ENCODE measurements around the gene ST8SIA6.

The ST8SIA6 gene

GRCh38 chr10:17418249-17418648, 36.1 kb downstream of the ST8SIA6 start:
- no peak overlapping the region for H3K9ac ChIP-seq (ENCODE audit: low read depth, low read length)
- no peaks in the 10 kb centered on the region; the same call in 1 of the 2 replicates for H3K9me3 ChIP-seq (ENCODE audit: insufficient read depth, low read depth, low read length)
- no peak overlapping the region for H3K4me3 ChIP-seq (ENCODE audit: low read length)
- H3K27me3 ChIP-seq (ENCODE audit: insufficient read depth, low read length), result no peaks in the 10 kb centered on the region
- H3K36me3 ChIP-seq (ENCODE audit: insufficient read depth, low read depth, low read length), result no peaks in the 10 kb centered on the region
- H3K4me1 ChIP-seq (ENCODE audit: insufficient read depth, low read length), result no peaks in the 10 kb centered on the region
- H3K27ac ChIP-seq (ENCODE audit: low read length), result no peak overlapping the region

- Histone ChIP-seq H3K9me3 (ENCODE audit: insufficient read depth, low read depth, low read length) (no peaks in the 10 kb centered on the region; the same call in 1 of the 2 replicates), H3K9ac (ENCODE audit: low read depth, low read length) (no peak overlapping the region), H3K4me1 (ENCODE audit: insufficient read depth, low read length) (no peaks in the 10 kb centered on the region), H3K4me3 (ENCODE audit: low read length) (no peak overlapping the region), H3K36me3 (ENCODE audit: insufficient read depth, low read depth, low read length) (no peaks in the 10 kb centered on the region), H3K27ac (ENCODE audit: low read length) (no peak overlapping the region), H3K27me3 (ENCODE audit: insufficient read depth, low read length) (no peaks in the 10 kb centered on the region)
Observed at GRCh38 chr10:17416442-17417211, 37.8 kb downstream of the ST8SIA6 start.

GRCh38 chr10:17415046-17415658, 39.2 kb downstream of the ST8SIA6 start:
- H3K27me3 ChIP-seq (ENCODE audit: insufficient read depth, low read length), result no peaks in the 10 kb centered on the region
- H3K36me3 ChIP-seq (ENCODE audit: insufficient read depth, low read depth, low read length), result no peaks in the 10 kb centered on the region

GRCh38 chr10:17414484-17414883, 39.9 kb downstream of the ST8SIA6 start:
- Histone ChIP-seq H3K9ac (ENCODE audit: low read depth, low read length) (no peak overlapping the region), H3K36me3 (ENCODE audit: insufficient read depth, low read depth, low read length) (no peaks in the 10 kb centered on the region), H3K9me3 (ENCODE audit: insufficient read depth, low read depth, low read length) (no peaks in the 10 kb centered on the region; the same call in 1 of the 2 replicates), H3K27ac (ENCODE audit: low read length) (no peak overlapping the region), H3K27me3 (ENCODE audit: insufficient read depth, low read length) (no peaks in the 10 kb centered on the region), H3K4me3 (ENCODE audit: low read length) (no peak overlapping the region), H3K4me1 (ENCODE audit: insufficient read depth, low read length) (no peaks in the 10 kb centered on the region)

More at GRCh38 chr10:17415046-17415658, 39.2 kb downstream of the ST8SIA6 start:
- no peaks in the 10 kb centered on the region; the same call in 1 of the 2 replicates for H3K9me3 ChIP-seq (ENCODE audit: insufficient read depth, low read depth, low read length)
- no peak overlapping the region for H3K4me3 ChIP-seq (ENCODE audit: low read length)
- H3K4me1 ChIP-seq (ENCODE audit: insufficient read depth, low read length), result no peaks in the 10 kb centered on the region
- no peak overlapping the region for H3K9ac ChIP-seq (ENCODE audit: low read depth, low read length)
- H3K27ac ChIP-seq (ENCODE audit: low read length), result no peak overlapping the region

GRCh38 chr10:17413876-17414275, 40.5 kb downstream of the ST8SIA6 start:
- no peak overlapping the region for H3K4me3 ChIP-seq (ENCODE audit: low read length)
- H3K9ac ChIP-seq (ENCODE audit: low read depth, low read length), result no peak overlapping the region
- no peaks in the 10 kb centered on the region for H3K27me3 ChIP-seq (ENCODE audit: insufficient read depth, low read length)
- no peak overlapping the region for H3K27ac ChIP-seq (ENCODE audit: low read length)
- no peaks in the 10 kb centered on the region for H3K4me1 ChIP-seq (ENCODE audit: insufficient read depth, low read length)
- H3K36me3 ChIP-seq (ENCODE audit: insufficient read depth, low read depth, low read length), result no peaks in the 10 kb centered on the region
- H3K9me3 ChIP-seq (ENCODE audit: insufficient read depth, low read depth, low read length), result no peaks in the 10 kb centered on the region; the same call in 1 of the 2 replicates

GRCh38 chr10:17412323-17412722, 42.1 kb downstream of the ST8SIA6 start:
- Histone ChIP-seq H3K4me3 (ENCODE audit: low read length) (no peak overlapping the region), H3K9me3 (ENCODE audit: insufficient read depth, low read depth, low read length) (no peaks in the 10 kb centered on the region; the same call in 1 of the 2 replicates), H3K27me3 (ENCODE audit: insufficient read depth, low read length) (no peaks in the 10 kb centered on the region), H3K9ac (ENCODE audit: low read depth, low read length) (no peak overlapping the region), H3K27ac (ENCODE audit: low read length) (no peak overlapping the region), H3K36me3 (ENCODE audit: insufficient read depth, low read depth, low read length) (no peaks in the 10 kb centered on the region), H3K4me1 (ENCODE audit: insufficient read depth, low read length) (no peaks in the 10 kb centered on the region)

- Histone ChIP-seq H3K9me3 (ENCODE audit: insufficient read depth, low read depth, low read length) (no peaks in the 10 kb centered on the region), H3K36me3 (ENCODE audit: insufficient read depth, low read depth, low read length) (no peaks in the 10 kb centered on the region), H3K4me3 (ENCODE audit: low read length) (no peak overlapping the region), H3K27me3 (ENCODE audit: insufficient read depth, low read length) (no peaks in the 10 kb centered on the region), H3K9ac (ENCODE audit: low read depth, low read length) (no peak overlapping the region), H3K27ac (ENCODE audit: low read length) (no peak overlapping the region), H3K4me1 (ENCODE audit: insufficient read depth, low read length) (peaks cover 6% of the 10 kb centered on the region; the same call in 1 of the 2 replicates)
Observed at GRCh38 chr10:17410907-17411306, 43.5 kb downstream of the ST8SIA6 start.

- Histone ChIP-seq H3K27ac (ENCODE audit: low read length) (no peak overlapping the region), H3K27me3 (ENCODE audit: insufficient read depth, low read length) (no peaks in the 10 kb centered on the region), H3K9ac (ENCODE audit: low read depth, low read length) (no peak overlapping the region), H3K9me3 (ENCODE audit: insufficient read depth, low read depth, low read length) (no peaks in the 10 kb centered on the region), H3K4me1 (ENCODE audit: insufficient read depth, low read length) (peaks cover 15% of the 10 kb centered on the region; the same call in 1 of the 2 replicates), H3K4me3 (ENCODE audit: low read length) (no peak overlapping the region), H3K36me3 (ENCODE audit: insufficient read depth, low read depth, low read length) (no peaks in the 10 kb centered on the region)
Observed at GRCh38 chr10:17409170-17409733, 45.1 kb downstream of the ST8SIA6 start.

- Histone ChIP-seq H3K9me3 (ENCODE audit: insufficient read depth, low read depth, low read length) (no peaks in the 10 kb centered on the region), H3K27me3 (ENCODE audit: insufficient read depth, low read length) (no peaks in the 10 kb centered on the region), H3K4me3 (ENCODE audit: low read length) (no peak overlapping the region), H3K27ac (ENCODE audit: low read length) (no peak overlapping the region), H3K9ac (ENCODE audit: low read depth, low read length) (no peak overlapping the region), H3K36me3 (ENCODE audit: insufficient read depth, low read depth, low read length) (no peaks in the 10 kb centered on the region), H3K4me1 (ENCODE audit: insufficient read depth, low read length) (peaks cover 15% of the 10 kb centered on the region; the same call in 1 of the 2 replicates)
Observed at GRCh38 chr10:17407047-17407446, 47.3 kb downstream of the ST8SIA6 start.

- Histone ChIP-seq H3K4me1 (ENCODE audit: insufficient read depth, low read length) (peaks cover 15% of the 10 kb centered on the region; the same call in 1 of the 2 replicates), H3K36me3 (ENCODE audit: insufficient read depth, low read depth, low read length) (no peaks in the 10 kb centered on the region), H3K9me3 (ENCODE audit: insufficient read depth, low read depth, low read length) (no peaks in the 10 kb centered on the region), H3K4me3 (ENCODE audit: low read length) (peak overlapping the region; percentile 27), H3K27ac (ENCODE audit: low read length) (no peak overlapping the region), H3K27me3 (ENCODE audit: insufficient read depth, low read length) (no peaks in the 10 kb centered on the region), H3K9ac (ENCODE audit: low read depth, low read length) (peak overlapping the region; percentile 49; the same call in 1 of the 2 replicates)
Observed at GRCh38 chr10:17406036-17406834, 48.2 kb downstream of the ST8SIA6 start.

- H3K27me3 ChIP-seq (ENCODE audit: insufficient read depth, low read length), result no peaks in the 10 kb centered on the region
- no peak overlapping the region for H3K9ac ChIP-seq (ENCODE audit: low read depth, low read length)
- H3K4me3 ChIP-seq (ENCODE audit: low read length), result no peak overlapping the region
- peaks cover 15% of the 10 kb centered on the region; the same call in 1 of the 2 replicates for H3K4me1 ChIP-seq (ENCODE audit: insufficient read depth, low read length)
- no peaks in the 10 kb centered on the region for H3K36me3 ChIP-seq (ENCODE audit: insufficient read depth, low read depth, low read length)
- H3K9me3 ChIP-seq (ENCODE audit: insufficient read depth, low read depth, low read length), result no peaks in the 10 kb centered on the region
- no peak overlapping the region for H3K27ac ChIP-seq (ENCODE audit: low read length)
Observed at GRCh38 chr10:17403161-17403560, 51.2 kb downstream of the ST8SIA6 start.

All from iPS-20b (cell line).